ENCODE data around the gene PID1. TPM values are rescaled to one million over a fixed set of nuclear protein-coding genes. Genes with fewer than 3 reads are reported as not detected.

Gene PID1
- total RNA-seq, 1 experiment from 2014 or later, result 0.15 TPM

DNA sequence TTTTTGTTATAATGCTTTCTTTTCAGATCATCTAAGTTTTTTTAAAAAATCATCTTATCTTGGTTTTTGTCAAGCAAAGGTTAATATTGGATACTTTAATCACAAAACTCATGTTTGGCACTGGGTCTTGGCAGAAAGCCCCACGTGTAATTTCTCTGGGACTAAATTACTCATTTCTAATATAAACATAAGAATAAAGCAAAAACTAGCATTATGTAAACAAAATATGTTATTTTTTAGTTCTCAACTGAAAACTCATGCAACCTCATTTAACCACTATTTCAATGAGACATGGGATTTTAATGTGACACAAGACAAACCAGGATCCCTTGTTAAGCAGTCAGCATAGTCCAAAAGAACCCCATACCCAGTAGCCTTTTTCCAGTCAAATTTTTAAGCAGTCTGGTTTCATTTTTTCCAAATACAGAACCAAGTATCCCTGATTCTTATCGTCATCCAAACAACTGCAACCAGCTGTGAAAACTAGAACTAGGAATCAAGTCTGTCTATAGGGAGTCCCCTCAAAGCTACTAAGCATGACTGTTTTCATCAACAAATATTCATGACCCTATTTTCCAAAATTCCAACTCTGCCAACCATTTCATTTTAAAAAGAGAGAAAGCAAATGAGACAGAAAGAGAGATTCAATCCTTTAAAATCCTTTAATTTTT lies 27.1 kb downstream of the PID1 start:
- Histone ChIP-seq H3K9me2 (ENCODE audit: insufficient read depth) (no peaks in the 10 kb centered on the region), H2AFZ (ENCODE audit: low read depth, low read length, poor library complexity, severe bottlenecking) (no peak overlapping the region), H3K36me3 (ENCODE audit: control insufficient read depth in 1 of 2, insufficient read depth in 2 of 2, low read length in 2 of 2) (no peaks in the 10 kb centered on the region), H3K27me3 (ENCODE audit: insufficient read depth, low read length) (no peaks in the 10 kb centered on the region), H3K4me3 (replicated peaks in 1 of 2; ENCODE audit: low read depth in 1 of 2, low read length in 2 of 2) (no peak overlapping the region), H3K27ac (ENCODE audit: low read depth, low read length) (no peak overlapping the region), H3K9me3 (ENCODE audit: control insufficient read depth in 1 of 2, insufficient read depth in 1 of 2, low read depth in 1 of 2, low read length in 2 of 2) (peaks cover 0 to 8% of the 10 kb centered on the region in 2 experiments; a peak in 1 of 4 replicates), H3K4me1 (ENCODE audit: control insufficient read depth in 1 of 2, insufficient read depth in 2 of 2, low read length in 2 of 2) (no peaks in the 10 kb centered on the region), H3K79me2 (ENCODE audit: insufficient read depth, low read length) (no peaks in the 10 kb centered on the region), H3K4me2 (ENCODE audit: low read length) (no peak overlapping the region), H4K20me1 (ENCODE audit: insufficient read depth) (no peaks in the 10 kb centered on the region), H3K9ac (ENCODE audit: low read length) (no peak overlapping the region)
- TF ChIP-seq, protein P1, sequence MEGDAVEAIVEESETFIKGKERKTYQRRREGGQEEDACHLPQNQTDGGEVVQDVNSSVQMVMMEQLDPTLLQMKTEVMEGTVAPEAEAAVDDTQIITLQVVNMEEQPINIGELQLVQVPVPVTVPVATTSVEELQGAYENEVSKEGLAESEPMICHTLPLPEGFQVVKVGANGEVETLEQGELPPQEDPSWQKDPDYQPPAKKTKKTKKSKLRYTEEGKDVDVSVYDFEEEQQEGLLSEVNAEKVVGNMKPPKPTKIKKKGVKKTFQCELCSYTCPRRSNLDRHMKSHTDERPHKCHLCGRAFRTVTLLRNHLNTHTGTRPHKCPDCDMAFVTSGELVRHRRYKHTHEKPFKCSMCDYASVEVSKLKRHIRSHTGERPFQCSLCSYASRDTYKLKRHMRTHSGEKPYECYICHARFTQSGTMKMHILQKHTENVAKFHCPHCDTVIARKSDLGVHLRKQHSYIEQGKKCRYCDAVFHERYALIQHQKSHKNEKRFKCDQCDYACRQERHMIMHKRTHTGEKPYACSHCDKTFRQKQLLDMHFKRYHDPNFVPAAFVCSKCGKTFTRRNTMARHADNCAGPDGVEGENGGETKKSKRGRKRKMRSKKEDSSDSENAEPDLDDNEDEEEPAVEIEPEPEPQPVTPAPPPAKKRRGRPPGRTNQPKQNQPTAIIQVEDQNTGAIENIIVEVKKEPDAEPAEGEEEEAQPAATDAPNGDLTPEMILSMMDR (IDR thresholded peaks at IDR 0.05 in 2 of 3, conservative IDR thresholded peaks at IDR 0.05 in 1 of 3; ENCODE audit: borderline replicate concordance in 1 of 3, insufficient read depth in 1 of 3, low read depth in 2 of 3, low read length in 2 of 3), result no peak
- no peak for TF ChIP-seq CBX3 (IDR thresholded peaks at IDR 0.05; ENCODE audit: low read depth)
- TF ChIP-seq POLR2A (IDR thresholded peaks at IDR 0.05; ENCODE audit: borderline replicate concordance, extremely low read depth, insufficient read depth, insufficient read length), result no peak
- no peak for TF ChIP-seq EZH2 (IDR thresholded peaks at IDR 0.05)
- no peak for TF ChIP-seq ZNF274 (IDR thresholded peaks at IDR 0.05; ENCODE audit: low read depth, low read length)
- no peak for TF ChIP-seq SP1 (IDR thresholded peaks at IDR 0.05; ENCODE audit: low read depth)
- TF ChIP-seq, protein P2, sequence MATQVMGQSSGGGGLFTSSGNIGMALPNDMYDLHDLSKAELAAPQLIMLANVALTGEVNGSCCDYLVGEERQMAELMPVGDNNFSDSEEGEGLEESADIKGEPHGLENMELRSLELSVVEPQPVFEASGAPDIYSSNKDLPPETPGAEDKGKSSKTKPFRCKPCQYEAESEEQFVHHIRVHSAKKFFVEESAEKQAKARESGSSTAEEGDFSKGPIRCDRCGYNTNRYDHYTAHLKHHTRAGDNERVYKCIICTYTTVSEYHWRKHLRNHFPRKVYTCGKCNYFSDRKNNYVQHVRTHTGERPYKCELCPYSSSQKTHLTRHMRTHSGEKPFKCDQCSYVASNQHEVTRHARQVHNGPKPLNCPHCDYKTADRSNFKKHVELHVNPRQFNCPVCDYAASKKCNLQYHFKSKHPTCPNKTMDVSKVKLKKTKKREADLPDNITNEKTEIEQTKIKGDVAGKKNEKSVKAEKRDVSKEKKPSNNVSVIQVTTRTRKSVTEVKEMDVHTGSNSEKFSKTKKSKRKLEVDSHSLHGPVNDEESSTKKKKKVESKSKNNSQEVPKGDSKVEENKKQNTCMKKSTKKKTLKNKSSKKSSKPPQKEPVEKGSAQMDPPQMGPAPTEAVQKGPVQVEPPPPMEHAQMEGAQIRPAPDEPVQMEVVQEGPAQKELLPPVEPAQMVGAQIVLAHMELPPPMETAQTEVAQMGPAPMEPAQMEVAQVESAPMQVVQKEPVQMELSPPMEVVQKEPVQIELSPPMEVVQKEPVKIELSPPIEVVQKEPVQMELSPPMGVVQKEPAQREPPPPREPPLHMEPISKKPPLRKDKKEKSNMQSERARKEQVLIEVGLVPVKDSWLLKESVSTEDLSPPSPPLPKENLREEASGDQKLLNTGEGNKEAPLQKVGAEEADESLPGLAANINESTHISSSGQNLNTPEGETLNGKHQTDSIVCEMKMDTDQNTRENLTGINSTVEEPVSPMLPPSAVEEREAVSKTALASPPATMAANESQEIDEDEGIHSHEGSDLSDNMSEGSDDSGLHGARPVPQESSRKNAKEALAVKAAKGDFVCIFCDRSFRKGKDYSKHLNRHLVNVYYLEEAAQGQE (IDR thresholded peaks at IDR 0.05; ENCODE audit: low read depth), result no peak
- TF ChIP-seq EZH2phosphoT487 (IDR thresholded peaks at IDR 0.05; ENCODE audit: borderline replicate concordance), result no peak
- TF ChIP-seq, protein P3, sequence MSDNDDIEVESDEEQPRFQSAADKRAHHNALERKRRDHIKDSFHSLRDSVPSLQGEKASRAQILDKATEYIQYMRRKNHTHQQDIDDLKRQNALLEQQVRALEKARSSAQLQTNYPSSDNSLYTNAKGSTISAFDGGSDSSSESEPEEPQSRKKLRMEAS (IDR thresholded peaks at IDR 0.05), result no peak
- no peak for TF ChIP-seq RAD21 (IDR thresholded peaks at IDR 0.05; ENCODE audit: low read depth)
- no peak for TF ChIP-seq POLR2AphosphoS5 (IDR thresholded peaks at IDR 0.05; ENCODE audit: low read depth, low read length)
- no TSS peak for BruUV-seq (replicated peaks)
- ChIA-PET CTCF (no interaction called here), RAD21 (ENCODE audit: low non-redundant PET in 1 of 2, low total read pairs in 2 of 2, uncharacterized antibody in 2 of 2, unreplicated experiment in 2 of 2) (no interaction called here), POLR2A (no interaction called here)
- DNase-seq (ENCODE audit: low read depth, low spot score), result no peak
- no peak for ATAC-seq
- intact Hi-C loops (cut with micrococcal nuclease), result no loop called here

All from HCT116 (cell line).